HG03520 (cell line): Measurements from ENCODE around the gene FEN1.

Experiments
- ATAC-seq: cut with Tn5 transposase; IDR thresholded peaks from one replicate; pipeline ENCODE4 v1.9.1; 2021; ENCODE audit warnings: mild to moderate bottlenecking, moderate library complexity; ENCODE audit not compliant: unreplicated experiment

The FEN1 gene

DNA sequence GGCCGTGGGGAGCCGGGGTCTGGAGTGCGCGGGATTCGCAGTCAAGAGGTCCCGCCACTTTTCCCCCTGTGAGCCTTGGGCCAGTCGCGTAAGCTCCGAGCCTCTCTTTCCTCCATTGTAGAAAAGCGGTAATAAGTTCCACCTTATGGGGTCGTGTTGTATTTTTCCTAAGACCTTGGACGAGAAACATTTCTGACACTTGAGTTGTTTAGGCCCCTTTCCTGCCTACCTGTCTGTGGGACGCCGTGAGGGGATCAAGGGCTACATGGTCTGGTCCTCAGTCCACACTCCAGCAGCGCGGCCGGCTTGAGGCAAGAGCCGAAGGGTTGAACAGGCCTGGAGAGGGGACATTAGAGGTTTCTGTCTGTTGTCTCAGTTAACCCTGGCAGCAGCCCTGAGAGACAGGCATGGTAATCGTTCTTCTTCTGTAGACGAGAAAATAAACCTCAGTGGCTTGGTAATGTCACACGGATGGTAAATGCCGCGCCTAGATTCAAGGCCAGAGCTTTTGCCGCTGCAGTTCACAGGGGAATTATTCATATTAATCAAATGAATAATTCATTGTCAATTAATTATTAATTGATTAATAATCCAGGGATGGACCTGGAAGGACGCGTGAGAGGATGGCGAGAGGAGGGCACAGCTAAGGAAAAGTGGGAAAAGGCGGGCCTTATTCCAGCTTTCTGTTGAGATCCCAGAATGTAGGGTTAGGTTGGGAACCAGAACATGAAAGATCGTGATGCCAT, 545 bp downstream of the FEN1 start:
- ATAC-seq = no peak

DNA sequence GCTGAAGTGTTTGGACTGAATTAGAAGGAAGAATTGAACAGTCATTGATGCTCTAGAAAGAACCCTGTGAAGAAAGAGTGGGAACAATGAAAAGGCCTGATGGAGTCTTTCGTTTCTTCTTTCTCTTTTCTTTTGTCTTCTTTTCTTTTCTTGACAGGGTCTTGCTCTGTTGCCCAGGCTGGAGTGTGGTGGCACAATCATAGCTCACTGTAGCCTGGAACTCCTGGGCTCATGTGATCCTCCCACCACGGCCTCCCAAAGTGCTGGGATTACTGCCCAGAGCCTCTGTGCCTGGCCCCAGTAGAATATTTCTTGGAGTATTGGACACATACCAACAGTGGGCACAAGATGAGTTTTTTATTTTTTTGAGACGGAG, 1.1 kb downstream of the FEN1 start:
- no peak for ATAC-seq

DNA sequence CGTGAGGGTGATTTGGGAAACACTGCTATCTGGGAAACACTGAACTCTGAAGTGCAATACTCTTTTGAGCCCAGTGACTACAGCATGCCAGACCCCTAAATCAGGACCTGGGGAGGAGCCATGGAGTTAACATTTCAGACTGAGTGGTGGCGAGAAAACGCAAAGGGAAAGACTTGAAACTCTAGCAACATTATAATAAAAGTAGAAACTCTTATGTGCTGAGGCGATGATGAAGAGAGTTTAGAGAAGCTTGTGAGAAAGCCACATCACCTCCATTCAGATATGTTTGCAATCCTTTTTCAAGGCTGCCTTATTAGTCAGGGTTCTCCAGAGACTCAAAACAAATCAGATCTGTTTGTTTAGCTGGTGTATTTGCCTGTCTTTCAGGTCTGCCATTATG, 1.9 kb downstream of the FEN1 start:
- ATAC-seq = no peak

DNA sequence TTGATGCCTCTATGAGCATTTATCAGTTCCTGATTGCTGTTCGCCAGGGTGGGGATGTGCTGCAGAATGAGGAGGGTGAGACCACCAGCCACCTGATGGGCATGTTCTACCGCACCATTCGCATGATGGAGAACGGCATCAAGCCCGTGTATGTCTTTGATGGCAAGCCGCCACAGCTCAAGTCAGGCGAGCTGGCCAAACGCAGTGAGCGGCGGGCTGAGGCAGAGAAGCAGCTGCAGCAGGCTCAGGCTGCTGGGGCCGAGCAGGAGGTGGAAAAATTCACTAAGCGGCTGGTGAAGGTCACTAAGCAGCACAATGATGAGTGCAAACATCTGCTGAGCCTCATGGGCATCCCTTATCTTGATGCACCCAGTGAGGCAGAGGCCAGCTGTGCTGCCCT, 2.7 kb downstream of the FEN1 start:
- no peak for ATAC-seq

DNA sequence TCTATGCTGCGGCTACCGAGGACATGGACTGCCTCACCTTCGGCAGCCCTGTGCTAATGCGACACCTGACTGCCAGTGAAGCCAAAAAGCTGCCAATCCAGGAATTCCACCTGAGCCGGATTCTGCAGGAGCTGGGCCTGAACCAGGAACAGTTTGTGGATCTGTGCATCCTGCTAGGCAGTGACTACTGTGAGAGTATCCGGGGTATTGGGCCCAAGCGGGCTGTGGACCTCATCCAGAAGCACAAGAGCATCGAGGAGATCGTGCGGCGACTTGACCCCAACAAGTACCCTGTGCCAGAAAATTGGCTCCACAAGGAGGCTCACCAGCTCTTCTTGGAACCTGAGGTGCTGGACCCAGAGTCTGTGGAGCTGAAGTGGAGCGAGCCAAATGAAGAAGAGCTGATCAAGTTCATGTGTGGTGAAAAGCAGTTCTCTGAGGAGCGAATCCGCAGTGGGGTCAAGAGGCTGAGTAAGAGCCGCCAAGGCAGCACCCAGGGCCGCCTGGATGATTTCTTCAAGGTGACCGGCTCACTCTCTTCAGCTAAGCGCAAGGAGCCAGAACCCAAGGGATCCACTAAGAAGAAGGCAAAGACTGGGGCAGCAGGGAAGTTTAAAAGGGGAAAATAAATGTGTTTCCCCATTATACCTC, 3.3 kb downstream of the FEN1 start:
- ATAC-seq = no peak

DNA sequence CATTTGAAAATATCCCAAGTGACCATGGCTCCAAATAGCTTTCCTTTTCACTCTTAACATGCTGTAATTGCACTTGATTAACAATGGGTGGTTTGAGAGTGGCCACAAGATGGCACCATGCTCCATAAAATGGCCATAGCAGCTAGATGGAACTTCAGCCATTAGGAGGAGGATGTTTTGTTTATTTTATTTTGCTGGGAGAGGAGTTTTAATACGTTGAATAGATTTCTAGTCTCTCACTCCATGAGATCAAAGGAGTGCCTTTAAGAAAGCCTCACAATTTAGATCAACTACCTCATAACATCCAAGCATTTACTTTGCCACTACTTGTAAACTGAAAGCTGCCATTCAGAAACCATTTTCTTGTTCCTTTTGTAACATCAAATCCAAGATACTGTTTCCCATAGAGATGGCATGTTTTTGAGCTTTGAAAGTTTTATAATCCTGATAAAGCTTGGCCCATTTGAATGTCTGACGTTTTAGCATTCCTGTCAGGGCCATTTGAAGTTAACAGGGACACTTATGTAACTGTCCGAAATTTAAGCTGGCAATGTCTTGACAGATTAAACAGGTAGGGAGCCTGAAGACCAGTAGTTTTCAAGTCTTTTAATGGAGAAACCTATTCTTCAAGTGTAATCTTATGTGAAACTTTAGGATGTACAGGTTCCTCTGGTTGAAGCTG, 4.7 kb downstream of the FEN1 start:
- ATAC-seq = no peak

DNA sequence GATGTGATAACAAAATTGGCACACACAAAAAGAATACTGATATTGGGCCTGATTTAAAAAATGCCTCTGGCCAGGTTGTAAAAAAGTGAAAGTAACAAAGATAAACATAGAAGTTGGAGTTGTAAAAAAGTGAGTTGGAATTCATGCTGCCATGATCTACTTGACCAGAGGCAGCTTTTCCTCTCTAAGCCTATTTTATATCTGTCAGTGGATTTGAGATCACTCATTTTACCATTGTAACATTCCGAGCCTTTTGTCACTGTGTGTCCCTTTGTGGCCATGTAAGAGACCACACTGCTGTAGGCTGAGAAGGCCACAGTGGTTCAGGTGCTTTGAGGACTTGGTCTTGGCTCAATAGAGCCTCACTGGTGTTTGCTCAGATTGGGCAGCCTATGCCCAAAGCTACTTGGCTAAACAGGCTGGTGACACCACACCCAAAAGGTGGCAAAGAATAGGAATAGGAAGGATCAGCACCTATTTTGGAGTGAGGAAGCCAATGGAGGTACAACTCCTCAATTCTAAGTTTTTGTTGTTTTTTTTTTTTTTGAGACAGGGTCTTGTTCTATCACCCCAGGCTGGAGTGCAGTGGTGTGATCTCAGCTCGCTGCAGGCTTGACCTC, 7.1 kb downstream of the FEN1 start:
- no peak for ATAC-seq

DNA sequence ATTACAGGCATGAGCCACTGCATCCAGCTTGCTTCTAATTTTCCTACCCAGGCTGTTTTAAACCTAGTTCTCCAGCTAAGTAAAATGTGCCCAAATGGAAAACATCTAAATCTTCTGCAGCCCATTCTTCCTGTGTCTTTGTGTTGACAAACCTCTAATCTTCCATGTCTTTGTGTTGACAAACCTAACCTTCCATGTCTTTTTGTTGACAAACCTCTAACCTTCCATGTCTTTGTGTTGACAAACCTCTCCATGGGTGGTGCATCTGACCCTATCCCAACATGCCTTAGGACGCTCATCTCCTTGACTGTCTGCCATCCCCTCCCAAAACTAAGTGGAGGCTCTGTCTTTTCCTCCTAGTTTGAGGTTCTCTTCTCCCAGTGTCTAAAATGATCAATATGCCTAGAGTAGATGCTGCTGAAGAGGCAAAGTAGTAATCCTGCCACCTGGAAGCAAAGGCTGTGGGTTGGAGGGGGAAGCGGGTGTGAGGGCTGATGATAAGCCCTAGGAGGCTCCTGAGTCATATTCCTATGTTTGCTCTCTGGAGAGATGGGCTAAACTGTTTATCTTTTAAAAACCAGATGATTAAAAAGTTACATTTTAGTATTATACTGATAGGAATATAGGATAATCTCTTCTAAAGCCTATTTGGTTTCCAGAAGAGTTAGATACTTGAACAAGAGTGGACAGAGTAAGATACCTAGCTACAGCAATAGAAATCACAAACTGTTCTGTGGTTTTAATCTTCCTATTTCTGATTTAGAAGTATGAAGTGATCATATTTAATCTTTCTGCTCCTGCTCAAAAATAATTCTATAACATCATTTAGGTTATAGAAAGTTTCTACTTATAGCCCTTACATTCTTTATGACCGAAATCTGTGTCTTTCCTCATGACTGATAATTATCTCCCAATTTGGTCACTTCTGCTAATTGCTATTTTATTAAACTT, 7.9 kb downstream of the FEN1 start:
- no peak for ATAC-seq

DNA sequence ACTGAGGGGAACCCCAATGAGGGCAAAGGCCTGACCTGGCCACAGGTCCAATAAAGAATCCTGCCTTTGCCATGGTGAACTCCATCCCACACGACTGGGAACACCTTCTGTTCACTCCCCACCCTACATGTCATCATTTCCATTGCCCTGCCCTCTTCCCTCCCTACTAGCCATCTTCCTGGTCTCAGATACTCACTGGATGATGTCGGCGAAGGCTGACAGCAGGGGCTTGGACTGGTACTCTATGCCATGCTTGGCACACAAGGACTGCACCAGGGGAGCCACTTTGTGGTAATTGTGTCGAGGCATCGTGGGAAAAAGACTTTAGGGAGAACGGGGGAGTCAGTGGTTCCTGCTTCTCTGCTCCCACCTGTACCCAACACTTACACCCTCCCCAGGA, 9.9 kb downstream of the FEN1 start:
- no peak for ATAC-seq

DNA sequence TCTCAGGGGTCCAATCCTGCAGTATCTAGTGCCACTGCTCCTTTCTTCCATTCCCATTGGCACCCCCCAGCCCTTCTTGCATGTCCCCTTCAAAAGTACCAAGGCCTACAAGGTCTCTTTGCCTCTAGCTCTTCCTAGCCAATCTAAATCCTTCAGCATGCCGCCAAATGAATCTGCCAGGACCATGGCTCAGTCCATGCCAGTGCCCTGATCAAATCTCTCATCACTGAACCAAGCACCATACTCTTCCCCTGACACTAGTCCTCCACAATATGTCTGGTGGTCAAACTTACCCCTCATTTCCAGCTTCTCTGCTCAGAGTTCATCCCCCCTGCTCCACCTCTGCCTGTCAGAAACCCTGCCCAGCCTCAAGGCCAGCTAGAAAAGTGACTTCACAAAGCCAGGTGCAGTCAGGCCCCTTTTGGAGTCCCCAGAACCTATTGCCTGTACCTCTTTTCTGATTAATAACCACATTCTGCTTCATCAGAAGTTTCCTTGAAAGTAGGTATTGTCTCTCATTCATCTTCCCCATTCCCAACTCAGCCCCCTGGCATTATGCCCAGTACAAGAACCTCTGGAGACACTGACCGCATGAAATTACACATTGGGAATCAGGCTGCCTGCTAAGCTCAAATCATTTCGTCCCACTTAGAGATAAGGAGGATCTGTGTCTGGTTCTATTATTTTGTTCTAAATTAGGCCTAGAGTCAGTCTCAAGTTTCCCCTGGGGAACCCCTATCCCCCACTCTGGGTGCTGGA, 11.4 kb downstream of the FEN1 start:
- no peak for ATAC-seq

DNA sequence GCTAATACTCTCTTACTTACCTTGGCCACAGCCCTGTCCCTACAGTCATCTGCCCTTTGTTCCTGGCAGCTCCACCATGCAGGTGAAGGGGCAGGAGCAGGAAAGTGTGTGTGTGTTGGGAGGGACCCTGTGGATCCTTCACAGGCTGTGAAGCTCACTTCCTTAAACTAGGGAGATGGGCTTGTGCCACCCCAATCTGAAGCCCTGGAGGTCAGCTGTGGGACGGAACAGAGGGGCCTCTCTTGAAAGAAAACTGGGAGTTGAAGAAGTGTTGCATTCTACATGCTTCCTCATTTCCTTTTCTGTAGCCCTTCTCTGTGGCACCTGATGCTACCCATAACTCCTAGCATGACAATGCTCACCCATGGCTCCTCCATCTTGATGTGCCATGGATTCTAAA, 12.4 kb downstream of the FEN1 start:
- ATAC-seq = no peak

DNA sequence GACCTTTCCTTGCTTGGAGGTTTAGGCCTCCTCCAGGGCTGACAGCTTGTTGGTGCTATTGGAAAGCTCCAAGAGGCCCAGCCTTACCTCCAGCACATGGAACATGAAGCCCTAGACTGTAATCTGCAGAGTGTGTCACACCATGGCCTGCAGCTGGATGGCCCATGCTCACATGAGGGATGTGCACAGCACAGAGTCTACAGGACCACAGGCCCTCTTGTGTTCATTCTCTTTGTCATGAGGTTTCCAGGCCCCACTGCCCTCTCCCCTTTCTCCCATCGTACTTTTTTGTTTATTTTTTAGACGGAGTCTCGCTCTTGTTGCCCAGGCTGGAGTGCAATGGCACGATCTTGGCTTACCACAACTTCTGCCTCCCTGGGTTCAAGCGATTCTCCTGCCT, 14.1 kb downstream of the FEN1 start:
- no peak for ATAC-seq

DNA sequence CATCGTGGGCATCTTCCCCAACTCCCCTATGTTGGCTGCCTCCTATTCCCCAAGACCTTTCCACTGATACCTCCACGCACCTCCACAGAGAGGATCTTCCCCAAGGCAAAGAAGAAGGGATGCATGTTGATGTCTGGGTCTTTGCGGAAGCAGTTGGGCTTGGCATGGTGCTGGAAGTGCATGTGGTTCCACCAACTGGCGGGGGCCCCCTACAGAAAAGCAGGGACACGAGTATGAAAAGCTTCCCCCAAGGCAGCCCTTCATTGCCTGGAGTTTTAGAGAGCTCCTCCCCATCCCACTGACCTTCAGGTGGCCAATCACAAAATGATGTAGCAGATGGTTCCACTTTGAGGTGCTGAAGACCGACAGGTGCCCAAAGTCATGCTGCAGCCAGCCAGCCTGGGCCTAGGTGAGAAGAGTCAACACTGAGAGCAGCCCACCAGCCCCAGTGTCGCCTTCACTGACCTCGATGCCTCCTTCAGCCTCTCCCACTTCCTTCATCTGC, 18.0 kb downstream of the FEN1 start:
- ATAC-seq = no peak

DNA sequence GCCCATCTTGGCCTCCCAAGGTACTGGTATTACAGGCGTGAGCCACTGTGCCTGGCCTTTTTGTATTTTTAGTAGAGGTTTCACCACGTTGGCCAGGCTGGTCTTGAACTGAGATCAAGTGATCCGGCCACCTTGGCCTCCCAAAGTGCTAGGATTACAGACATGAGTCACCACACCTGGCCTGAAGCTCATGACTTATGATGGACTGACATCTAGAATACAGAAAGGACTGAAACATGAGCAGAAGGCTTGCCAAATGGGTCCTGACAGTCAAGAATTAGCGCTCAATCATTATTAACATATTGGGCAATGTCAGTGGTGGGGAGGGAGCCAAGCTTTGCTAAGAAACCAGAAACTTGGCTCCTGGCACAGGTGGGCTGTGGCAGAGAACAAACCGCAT, 19.1 kb downstream of the FEN1 start:
- ATAC-seq = no peak

DNA sequence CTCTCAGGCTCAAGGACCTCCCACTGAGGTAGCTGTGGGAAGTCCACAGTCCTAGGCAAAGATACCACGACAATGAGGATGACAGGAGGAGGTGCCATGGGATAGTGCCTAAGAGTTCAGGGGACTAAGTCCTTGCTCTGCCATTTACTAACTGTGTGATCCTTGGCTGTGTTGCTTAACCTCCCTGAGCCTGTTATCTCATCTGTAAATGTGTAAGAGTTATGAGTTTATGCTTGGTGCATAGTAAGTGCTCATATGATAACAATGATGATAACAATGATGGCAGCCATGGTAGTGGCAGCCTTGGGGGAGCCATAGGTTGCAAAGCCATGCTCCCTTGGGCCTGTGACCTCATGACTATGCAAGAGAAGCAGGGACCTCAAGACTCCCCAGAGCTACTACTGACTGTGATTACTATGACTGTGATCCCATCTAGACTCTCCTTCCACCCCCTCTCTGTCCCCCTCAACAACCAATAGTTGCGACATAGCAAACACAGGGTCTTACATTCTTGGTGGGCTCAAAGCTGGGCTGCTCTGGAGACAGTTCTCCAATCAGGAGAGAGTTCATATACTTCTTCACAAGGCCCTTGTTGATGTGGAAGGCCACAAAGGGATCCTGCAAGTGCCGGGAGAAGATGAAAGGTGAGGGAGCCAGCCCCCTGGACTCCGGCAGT, 20.2 kb downstream of the FEN1 start:
- no peak for ATAC-seq

DNA sequence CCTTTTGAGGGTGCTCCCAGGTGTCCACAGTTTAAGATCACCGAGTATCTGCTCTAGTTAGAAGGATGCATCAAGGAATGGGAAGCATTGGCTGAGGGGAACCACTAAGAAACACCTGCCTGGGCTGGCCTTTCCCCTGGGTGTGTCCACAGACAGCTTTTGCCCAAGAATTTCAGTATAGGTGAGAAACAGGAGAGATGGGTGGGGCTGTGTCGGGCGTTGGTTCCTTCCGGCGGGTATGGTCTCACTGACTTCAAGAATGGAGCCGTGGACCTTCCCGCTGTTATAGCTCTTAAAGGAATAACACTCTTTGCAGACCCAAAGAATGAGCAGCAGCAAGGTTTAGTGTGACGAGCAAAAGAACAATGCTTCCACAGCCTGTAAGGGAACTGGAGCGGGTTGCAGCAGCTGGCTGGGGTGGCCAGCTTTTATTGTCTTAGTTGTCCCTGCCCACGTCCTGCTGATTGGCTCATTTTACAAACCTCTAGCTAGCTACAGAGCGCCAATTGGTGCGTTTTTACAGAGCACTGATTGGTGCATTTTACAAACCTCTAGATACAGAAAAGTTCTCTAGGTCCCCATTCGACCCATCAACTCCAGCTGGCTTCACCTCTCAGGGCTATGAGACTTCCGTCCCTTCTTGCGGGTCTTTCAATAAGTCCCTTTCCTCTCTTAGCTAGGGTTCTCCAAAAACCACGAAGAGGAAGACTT, 21.7 kb downstream of the FEN1 start:
- ATAC-seq = no peak

DNA sequence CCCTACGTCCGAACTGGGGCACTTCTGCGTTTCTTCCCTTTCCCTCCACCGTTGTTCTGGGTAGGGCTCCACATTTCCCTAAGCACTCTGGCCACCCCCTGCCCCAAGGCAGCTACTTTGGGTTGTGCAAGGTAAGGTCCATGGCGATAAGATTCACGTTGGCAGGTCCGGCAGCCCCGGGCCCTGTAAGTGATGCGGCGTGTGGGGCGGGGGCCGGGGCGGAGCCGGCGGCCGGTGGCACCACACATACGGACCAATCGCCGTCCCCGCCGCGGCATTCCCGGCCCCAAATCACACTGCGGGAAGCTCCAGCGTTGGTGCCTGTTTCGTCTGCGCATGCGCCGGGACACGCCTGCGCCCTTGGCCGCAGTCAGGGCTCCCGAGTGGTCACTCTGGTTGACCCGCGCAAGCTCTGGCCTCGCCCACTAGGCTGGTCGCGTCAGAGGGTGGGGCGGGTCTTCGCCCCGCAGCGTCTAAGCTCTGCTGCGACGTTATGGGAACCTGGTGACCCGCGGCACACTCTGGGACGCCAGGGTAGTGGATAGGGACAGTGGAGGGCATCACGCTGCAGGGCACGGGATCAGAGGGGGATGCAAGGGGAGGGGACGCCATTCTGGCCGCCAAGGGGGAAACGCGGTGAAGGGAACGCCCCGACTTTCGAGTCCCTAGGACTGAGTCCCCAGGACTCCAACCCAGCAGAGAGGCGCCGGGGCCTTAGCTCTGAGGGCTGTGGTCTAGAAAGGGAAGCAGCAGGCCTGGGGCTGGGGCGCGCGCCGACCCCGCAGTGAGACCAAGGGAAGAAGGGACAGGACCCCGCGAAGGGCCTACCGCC, 22.5 kb downstream of the FEN1 start:
- peak; percentile 38 for ATAC-seq
